Kidney epithelial cell (primary cell): Measurements from ENCODE around the gene ODF2. TPM values are rescaled to one million over a fixed set of nuclear protein-coding genes. Genes with fewer than 3 reads are reported as not detected.

Experiments
- DNase-seq: peaks from one replicate; pipeline ENCODE4 v3.0.0-alpha.2; 2010; ENCODE audit warnings: low read depth
- H3K27me3 ChIP-seq: 2 replicates; pipeline ENCODE4 v1.6.0; 2011; ENCODE audit warnings: low read length; ENCODE audit not compliant: control insufficient read depth, insufficient read depth
- H3K36me3 ChIP-seq: 2 replicates; pipeline ENCODE4 v1.5.1; 2011; ENCODE audit warnings: low read length; ENCODE audit not compliant: control insufficient read depth, insufficient read depth
- H3K4me3 ChIP-seq: 2 replicates; pipeline ENCODE4 v1.5.1; 2011; ENCODE audit warnings: low read depth, mild to moderate bottlenecking, control low read depth, low read length
- CTCF ChIP-seq: IDR thresholded peaks from 2 replicates; pipeline ENCODE4 v1.5.1; 2011; ENCODE audit warnings: mild to moderate bottlenecking, moderate library complexity, low read length, control low read depth, inconsistent platforms; ENCODE audit not compliant: insufficient read depth, poor library complexity, severe bottlenecking
- total RNA-seq: library from RNA; depleted of rRNA; stranded (reverse); fragments of >200 nt; gene quantifications from 2 replicates; pipeline ENCODE4 v1.2.3, GENCODE V29; 2015

Gene ODF2
- total RNA-seq, 1 donor from 2014 or later = 24.9 TPM

- no peak for TF ChIP-seq CTCF
- DNase-seq = no peak
- no peak overlapping the region for H3K4me3 ChIP-seq
- H3K36me3 ChIP-seq = no peaks in the 10 kb centered on the region
- H3K27me3 ChIP-seq = no peaks in the 10 kb centered on the region
These were observed 7.1 kb upstream of the ODF2 start for GRCh38 chr9:128448746-128449145.

GRCh38 chr9:128454991-128455390 lies 815 bp upstream of the ODF2 start:
- Histone ChIP-seq H3K4me3 (no peak overlapping the region), H3K36me3 (peaks cover 2% of the 10 kb centered on the region), H3K27me3 (no peaks in the 10 kb centered on the region)
- DNase-seq = no peak
- TF ChIP-seq CTCF = no peak

GRCh38 chr9:128456613-128457061 lies 831 bp downstream of the ODF2 start:
- peaks cover 2% of the 10 kb centered on the region for H3K36me3 ChIP-seq
- no peak for TF ChIP-seq CTCF
- H3K4me3 ChIP-seq = peak overlapping the region; percentile 71
- H3K27me3 ChIP-seq = no peaks in the 10 kb centered on the region
- DNase-seq = no peak

- no peak for DNase-seq
- H3K27me3 ChIP-seq = no peaks in the 10 kb centered on the region
- H3K4me3 ChIP-seq = peak overlapping the region; percentile 71
- H3K36me3 ChIP-seq = peaks cover 2% of the 10 kb centered on the region
- no peak for TF ChIP-seq CTCF
These were observed 1.4 kb downstream of the ODF2 start for GRCh38 chr9:128457207-128457606.

- no peak overlapping the region for H3K4me3 ChIP-seq
- no peaks in the 10 kb centered on the region for H3K27me3 ChIP-seq
- H3K36me3 ChIP-seq = peaks cover 2% of the 10 kb centered on the region
- no peak for TF ChIP-seq CTCF
- DNase-seq = no peak
These were observed 3.2 kb downstream of the ODF2 start for GRCh38 chr9:128459011-128459410.

- no peak for DNase-seq
- peaks cover 2% of the 10 kb centered on the region for H3K36me3 ChIP-seq
- no peak for TF ChIP-seq CTCF
- H3K27me3 ChIP-seq = no peaks in the 10 kb centered on the region
- no peak overlapping the region for H3K4me3 ChIP-seq
These were observed 13.3 kb downstream of the ODF2 start for GRCh38 chr9:128469070-128469469.
